HL-60 (cell line): Measurements from ENCODE around the gene CTNND1.

Experiments
- POLR2AphosphoS5 ChIP-seq: IDR thresholded peaks from 2 replicates; pipeline ENCODE4 v1.6.1; 2012; ENCODE audit warnings: low read depth
- TF ChIP-seq, protein P1 (sequence below): IDR thresholded peaks from one replicate; pipeline ENCODE4 v1.5.1; 2011; ENCODE audit warnings: low read length, control low read depth, inconsistent platforms; ENCODE audit not compliant: insufficient read depth
- TF ChIP-seq, protein P2 (sequence below): IDR thresholded peaks from 2 replicates; pipeline ENCODE4 v1.6.1; 2012; ENCODE audit warnings: low read depth; ENCODE audit not compliant: insufficient replicate concordance

DNA sequence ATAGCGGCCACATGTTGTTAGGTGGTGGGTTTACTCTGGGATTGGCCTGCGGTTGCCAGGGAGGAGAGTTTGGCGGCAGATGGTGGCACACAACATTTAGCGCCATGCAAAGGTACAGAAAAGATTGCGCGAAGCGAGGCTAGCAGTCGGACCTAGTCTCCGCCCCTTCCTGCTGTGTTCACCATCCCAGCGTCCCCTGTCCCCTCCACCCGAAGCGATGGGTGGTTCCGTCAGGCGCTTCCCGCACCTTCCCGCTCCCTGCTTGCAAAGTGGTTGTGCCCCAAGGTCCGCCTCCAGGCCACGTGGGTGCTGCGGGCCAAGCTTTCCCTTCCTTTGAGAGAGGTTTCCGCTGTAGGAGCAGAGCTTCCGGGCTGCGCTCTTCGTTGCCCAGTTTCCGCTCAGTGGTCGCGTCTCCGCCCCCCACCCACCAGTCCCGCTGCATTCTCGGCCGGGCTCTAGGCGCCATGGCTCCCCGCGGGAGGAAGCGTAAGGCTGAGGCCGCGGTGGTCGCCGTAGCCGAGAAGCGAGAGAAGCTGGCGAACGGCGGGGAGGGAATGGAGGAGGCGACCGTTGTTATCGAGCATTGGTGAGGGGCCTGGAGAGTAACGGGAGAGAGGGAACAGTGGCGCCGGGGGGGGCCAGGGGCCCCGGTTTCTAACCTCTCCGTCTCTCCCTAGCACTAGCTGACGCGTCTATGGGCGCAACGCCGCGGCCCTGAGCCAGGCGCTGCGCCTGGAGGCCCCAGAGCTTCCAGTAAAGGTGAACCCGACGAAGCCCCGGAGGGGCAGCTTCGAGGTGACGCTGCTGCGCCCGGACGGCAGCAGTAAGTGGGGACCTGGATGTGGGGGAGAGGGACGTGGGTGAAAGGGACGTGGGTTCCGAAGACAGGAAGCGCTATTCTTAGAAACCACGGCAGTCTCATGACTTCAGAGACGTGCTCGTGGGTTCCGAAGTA, 20.2 kb upstream of the CTNND1 start, which contains the start of gene SELENOH:
- TF ChIP-seq, protein P1, sequence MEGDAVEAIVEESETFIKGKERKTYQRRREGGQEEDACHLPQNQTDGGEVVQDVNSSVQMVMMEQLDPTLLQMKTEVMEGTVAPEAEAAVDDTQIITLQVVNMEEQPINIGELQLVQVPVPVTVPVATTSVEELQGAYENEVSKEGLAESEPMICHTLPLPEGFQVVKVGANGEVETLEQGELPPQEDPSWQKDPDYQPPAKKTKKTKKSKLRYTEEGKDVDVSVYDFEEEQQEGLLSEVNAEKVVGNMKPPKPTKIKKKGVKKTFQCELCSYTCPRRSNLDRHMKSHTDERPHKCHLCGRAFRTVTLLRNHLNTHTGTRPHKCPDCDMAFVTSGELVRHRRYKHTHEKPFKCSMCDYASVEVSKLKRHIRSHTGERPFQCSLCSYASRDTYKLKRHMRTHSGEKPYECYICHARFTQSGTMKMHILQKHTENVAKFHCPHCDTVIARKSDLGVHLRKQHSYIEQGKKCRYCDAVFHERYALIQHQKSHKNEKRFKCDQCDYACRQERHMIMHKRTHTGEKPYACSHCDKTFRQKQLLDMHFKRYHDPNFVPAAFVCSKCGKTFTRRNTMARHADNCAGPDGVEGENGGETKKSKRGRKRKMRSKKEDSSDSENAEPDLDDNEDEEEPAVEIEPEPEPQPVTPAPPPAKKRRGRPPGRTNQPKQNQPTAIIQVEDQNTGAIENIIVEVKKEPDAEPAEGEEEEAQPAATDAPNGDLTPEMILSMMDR: no peak
- TF ChIP-seq POLR2AphosphoS5: peak; percentile 99
- TF ChIP-seq, protein P2, sequence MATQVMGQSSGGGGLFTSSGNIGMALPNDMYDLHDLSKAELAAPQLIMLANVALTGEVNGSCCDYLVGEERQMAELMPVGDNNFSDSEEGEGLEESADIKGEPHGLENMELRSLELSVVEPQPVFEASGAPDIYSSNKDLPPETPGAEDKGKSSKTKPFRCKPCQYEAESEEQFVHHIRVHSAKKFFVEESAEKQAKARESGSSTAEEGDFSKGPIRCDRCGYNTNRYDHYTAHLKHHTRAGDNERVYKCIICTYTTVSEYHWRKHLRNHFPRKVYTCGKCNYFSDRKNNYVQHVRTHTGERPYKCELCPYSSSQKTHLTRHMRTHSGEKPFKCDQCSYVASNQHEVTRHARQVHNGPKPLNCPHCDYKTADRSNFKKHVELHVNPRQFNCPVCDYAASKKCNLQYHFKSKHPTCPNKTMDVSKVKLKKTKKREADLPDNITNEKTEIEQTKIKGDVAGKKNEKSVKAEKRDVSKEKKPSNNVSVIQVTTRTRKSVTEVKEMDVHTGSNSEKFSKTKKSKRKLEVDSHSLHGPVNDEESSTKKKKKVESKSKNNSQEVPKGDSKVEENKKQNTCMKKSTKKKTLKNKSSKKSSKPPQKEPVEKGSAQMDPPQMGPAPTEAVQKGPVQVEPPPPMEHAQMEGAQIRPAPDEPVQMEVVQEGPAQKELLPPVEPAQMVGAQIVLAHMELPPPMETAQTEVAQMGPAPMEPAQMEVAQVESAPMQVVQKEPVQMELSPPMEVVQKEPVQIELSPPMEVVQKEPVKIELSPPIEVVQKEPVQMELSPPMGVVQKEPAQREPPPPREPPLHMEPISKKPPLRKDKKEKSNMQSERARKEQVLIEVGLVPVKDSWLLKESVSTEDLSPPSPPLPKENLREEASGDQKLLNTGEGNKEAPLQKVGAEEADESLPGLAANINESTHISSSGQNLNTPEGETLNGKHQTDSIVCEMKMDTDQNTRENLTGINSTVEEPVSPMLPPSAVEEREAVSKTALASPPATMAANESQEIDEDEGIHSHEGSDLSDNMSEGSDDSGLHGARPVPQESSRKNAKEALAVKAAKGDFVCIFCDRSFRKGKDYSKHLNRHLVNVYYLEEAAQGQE: peak; percentile 56
